Activated CD4-positive, alpha-beta T cell treated with anti-CD3 and anti-CD28 coated beads for 24 hours (primary cell): ENCODE measurements around the gene DDHD1.

Experiments
- DNase-seq, 2 donors: peaks; one replicate each; pipeline ENCODE4 v3.0.0-alpha.2; 2020; ENCODE audit warnings: low read depth in 2 of 2

DDHD1 gene

DNA sequence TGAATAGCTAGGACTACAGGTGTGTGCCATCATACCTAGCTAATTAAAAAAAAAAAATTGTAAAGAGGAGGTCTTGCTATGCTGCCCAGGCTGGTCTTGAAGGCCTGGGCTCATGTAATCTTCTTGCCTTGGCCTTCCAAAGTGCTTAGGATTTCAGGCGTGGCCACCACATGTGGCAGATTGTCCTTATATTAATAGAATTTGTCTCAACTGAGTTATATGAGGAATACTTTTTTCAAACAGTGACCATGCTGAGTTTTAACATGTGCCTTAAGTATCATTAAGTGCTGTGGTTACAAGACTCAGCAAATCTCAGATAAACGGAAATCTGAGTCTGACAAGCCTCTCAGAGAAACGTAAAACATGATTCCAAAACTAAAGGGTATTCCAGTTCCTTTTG, 119.1 kb downstream of the DDHD1 start:
- DNase-seq = no peak

- no peak for DNase-seq
Measured at GRCh38 chr14:53032838-53033390, 120.2 kb downstream of the DDHD1 start.

GRCh38 chr14:53032161-53032803, 120.8 kb downstream of the DDHD1 start:
- no peak for DNase-seq

GRCh38 chr14:53027562-53027961, 125.6 kb downstream of the DDHD1 start:
- DNase-seq = no peak

DNA sequence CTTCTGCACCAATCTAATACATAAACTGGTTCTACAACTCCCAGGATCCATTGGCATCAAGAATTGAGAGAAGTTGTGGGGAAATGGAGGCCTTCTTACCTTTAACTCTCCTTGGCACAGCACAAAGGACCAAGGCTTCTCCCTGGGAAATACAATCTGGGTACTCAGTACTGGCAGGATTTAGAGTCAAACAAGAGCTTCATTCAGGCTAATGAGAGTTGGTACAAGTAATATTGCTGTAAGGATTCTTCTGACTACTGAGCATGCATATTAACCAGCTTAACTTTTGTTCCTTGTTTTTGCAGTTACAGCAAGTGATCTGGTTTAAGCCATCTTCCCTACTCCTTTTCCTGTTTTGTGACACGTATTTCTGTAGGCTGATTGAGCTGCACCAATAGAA, 126.1 kb downstream of the DDHD1 start:
- no peak for DNase-seq

GRCh38 chr14:53023325-53023724, 129.8 kb downstream of the DDHD1 start:
- DNase-seq = no peak

GRCh38 chr14:53022593-53022992, 130.5 kb downstream of the DDHD1 start:
- no peak for DNase-seq

DNA sequence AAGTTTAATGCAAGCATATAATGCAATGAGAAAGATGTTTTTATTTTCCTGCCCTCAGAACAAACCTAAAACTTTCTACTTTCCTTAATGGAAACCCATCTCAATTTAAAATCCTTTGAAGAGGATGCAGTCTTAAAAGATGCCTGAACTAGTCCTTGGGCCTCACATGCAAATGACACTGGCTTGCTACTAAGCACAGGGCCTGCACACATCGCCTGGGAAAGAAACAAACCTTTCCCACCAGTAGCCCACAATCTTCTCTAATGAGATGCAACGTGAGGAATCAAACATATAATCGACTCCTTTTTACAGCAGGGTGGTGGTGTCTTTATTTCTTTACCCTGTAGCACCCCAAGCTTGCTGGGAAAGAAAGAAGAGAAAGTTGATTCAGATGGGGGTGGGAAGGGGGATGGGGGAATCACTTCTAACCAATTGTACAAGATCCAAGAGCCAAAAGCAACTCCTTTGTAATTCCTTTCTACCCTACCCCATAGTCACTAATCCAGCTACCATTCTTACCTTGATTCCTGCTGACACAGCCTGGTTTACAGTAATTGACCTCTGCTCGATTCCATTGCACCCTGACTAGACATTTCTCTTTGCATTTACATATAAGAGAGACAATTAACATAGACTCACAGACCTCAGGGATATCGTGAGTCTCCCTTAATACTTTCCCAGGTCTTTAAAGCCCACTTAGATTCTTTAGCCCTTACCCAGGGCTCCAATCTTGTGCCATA, 132.8 kb downstream of the DDHD1 start:
- DNase-seq = no peak

- DNase-seq = no peak
Measured at GRCh38 chr14:53019406-53019805, 133.7 kb downstream of the DDHD1 start.

GRCh38 chr14:53017837-53018236, 135.3 kb downstream of the DDHD1 start:
- no peak for DNase-seq

DNA sequence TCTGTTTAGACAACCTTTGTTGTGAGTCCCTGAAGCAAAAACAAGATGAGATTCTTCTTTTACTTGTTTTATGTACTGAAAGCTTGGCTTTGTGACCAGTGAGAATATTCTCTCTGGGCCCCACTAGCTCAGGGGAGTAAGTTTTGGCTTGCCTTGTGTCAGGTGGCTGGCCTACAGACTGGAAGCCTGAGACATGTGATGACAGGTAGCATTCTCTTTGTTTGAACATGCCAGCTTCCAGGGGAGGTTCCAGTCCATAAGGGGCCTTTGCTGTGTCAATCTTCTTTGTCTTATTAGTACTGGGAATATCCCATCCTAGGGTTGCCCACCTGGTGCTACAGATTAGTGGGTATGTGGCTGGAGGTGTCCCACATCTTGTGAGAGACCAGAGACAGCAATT, 136.2 kb downstream of the DDHD1 start:
- no peak for DNase-seq

GRCh38 chr14:53016491-53016890, 136.6 kb downstream of the DDHD1 start:
- DNase-seq = no peak

DNA sequence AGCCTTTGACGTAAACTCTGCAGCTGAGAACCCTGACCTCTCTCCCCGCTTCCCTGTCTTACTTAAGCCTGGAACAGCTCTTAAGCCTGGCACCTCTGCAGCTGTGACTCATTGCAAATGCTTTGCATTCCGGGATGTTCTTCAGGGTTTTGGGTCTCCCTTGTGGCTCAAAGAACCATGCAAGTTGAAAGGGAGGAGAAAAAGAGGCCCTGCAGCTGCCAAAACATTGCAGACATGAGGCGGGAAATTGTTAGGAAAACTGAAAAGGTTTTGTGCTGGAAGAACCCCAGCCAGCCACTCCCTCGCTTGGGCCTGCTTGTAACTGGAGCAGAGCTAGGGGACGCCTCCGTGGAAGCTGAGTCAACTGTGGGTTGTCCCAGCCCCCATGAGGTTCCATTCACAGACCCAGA, 142.1 kb downstream of the DDHD1 start:
- no peak for DNase-seq

- DNase-seq = no peak
Measured at GRCh38 chr14:53010193-53011040, 142.7 kb downstream of the DDHD1 start.

DNA sequence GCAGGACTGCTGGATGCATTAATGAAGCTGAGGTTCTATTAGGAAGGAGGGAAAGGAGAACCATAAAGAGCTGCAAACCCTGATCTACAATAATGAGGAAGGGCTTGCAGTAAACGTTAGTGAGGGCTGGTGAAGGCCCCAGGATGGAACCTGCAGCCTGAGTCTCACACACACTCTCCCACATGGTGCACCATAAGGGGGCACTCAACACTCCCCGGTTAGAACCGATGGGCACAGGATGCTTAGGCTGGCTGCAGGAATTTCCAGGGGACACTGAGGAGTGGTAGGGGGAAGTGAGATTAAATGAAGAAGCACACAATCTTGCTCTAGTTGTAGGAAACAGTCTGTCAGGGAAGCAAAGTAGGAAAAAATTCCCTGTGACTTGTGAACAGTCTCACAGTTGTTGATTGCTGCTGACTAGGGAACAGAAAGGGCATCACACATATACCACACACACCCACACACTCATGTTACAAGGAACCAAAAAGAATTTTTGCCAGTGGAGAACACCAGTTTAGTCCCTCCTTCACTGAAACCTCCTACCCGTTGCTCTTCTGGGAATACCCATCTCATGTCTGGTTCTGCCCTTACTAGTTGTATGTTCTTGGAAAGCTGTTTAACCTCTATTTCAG, 146.1 kb downstream of the DDHD1 start:
- no peak for DNase-seq

DNA sequence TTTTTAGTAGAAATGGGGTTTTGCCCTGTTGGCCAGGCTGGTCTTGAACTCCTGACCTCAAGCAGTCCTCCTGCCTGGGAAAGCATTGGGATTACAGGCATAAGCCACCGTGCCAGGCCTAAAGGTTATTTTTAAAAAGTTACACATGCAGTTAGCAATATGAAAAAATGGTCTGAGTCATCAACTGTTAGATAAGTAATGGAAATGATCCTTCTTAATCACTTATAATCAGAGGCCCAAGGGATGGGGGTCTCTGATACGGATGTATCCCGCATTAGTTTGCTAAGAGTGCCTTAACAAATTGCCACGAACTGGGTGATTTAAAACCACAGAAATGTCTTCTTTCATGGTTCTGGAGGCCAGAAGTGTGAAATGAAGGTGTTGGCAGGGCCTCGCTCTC, 148.1 kb downstream of the DDHD1 start:
- DNase-seq = no peak

DNA sequence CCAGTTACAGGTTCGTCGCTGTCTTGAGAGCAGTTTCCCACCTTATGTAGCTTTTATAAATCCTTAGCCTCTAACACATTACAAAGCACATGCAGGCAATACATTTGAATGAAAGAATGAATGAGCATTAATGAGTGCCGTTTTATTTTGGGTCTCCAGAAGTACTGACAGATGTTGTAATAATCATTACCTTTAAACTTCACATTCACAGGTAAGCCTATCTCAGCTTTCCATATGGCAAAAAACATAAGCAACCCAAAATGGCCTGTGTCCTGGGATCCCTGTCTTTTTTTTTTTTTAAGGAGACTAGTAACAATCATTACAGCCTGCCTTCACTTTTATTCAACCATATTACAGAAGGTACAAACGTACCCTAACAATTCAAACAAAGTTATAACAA, 149.3 kb downstream of the DDHD1 start:
- no peak for DNase-seq

- no peak for DNase-seq
Measured at GRCh38 chr14:53002576-53002975, 150.5 kb downstream of the DDHD1 start.

DNA sequence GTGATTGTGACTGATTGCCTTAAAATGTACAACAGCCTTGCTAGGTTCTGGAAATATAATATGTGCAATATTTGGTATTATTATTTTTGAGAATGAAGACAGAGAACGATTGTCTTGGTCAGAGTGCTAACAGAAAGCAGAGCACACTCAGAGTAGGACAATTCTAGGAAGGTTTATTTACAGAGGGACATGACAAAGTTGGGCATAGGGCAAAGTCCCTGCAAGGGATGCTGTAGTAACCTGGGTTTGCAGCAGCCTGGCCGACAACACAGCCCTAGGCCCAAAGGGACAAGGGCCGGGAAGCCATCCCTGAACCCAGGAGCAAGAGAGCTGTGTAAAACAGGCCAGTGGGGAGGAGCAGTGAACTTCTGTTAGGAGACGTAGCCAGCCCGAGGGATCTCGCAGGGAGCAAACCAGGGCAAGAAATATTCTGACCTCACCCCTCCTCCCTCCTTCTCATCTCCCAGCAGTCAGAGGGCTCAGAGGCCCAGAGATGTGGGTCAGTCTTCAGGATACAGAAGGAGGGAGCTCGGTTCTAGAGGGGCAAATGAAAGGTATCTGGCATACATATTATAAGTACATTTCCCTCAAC, 151.2 kb downstream of the DDHD1 start:
- DNase-seq = no peak

GRCh38 chr14:52998376-52999015, 154.6 kb downstream of the DDHD1 start:
- DNase-seq = no peak

DNA sequence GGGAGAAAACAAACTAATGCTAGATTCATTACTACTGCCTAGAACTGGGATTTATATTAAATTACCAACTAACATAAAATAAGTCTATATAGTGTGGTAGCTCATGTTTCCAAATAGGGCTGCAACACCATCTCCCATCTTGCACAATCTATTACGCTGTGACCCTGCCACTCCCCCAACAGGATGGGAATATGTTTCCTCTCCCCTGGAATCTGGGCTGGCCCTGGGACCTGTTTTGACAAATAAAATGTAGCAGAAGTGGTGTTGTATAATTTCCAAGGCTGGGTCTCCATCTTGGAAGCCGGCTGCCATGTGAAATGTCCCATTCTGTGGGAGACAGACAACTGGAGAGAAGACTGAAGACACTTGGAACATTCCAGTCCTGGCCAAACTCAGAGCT, 156.6 kb downstream of the DDHD1 start:
- no peak for DNase-seq
